Stimulated activated CD8-positive, alpha-beta memory T cell treated with anti-CD3 and anti-CD28 coated beads, Interleukin-4, amount 100 ng/mL, for 24 hours (primary cell): Measurements from ENCODE around the gene PLXNB3.

Experiments
- DNase-seq: peaks from one replicate; pipeline ENCODE4 v3.0.0-alpha.2; 2020; ENCODE audit warnings: low read depth

The PLXNB3 gene

GRCh38 chrX:153791104-153791852, 27.2 kb downstream of the PLXNB3 start:
- DNase-seq: no peak

GRCh38 chrX:153792368-153792767, 28.3 kb downstream of the PLXNB3 start:
- DNase-seq: no peak

DNA sequence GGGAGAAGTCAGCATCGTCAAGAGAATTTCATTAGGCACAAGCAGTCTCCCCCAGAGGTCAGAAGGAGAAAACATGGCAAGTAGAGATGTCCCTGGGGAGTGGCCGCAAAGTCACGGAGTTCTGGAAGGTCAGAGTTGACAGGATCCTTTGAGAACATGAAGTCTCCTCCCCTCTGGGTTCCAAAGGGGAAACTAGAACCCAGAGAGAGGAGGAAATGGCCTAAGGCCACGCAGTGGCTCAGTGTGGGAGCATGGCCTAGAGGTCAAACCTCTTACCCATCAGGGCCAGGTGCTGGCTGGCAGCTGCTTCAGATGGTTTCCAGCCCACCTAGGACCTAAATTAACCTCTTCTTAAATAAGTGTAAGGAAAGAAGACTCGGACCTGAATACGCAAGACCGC, 29.2 kb downstream of the PLXNB3 start:
- no peak for DNase-seq

GRCh38 chrX:153794018-153794896, 30.2 kb downstream of the PLXNB3 start, which contains the start of the genes IDH3G and SSR4:
Gene IDH3G, minus strand, starts transcription at chrX:153794375. Its CDS starts 49 bp downstream, at chrX:153794326.
Gene SSR4, plus strand, starts transcription at chrX:153794668. Its CDS starts 20 bp downstream, at chrX:153794688.
- DNase-seq: peak; percentile 85

- DNase-seq: no peak
Observed at GRCh38 chrX:153794897-153795816, 31.1 kb downstream of the PLXNB3 start.

- no peak for DNase-seq
Observed at GRCh38 chrX:153797415-153798015, 33.5 kb downstream of the PLXNB3 start.

DNA sequence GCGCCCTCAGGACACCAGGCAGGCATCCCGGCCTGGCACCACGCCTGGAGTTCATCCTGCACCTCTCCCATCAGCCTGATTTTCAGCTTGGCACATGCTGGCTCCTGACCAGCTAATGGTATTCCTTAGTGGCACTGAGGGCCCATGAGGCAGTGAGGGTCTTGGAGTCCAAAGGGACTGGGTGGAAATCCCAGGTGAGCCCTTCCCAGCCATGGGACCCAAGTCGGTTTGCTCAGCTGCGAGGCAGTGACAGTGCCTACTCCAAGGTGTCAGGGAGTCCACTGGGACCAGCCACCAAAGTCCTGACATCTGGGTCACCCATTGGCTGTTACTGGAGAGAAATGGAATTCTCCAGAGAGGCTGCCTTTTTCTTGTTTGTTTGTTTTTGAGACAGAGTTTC, 35.3 kb downstream of the PLXNB3 start:
- no peak for DNase-seq

GRCh38 chrX:153800177-153800722, 36.2 kb downstream of the PLXNB3 start:
- no peak for DNase-seq

DNA sequence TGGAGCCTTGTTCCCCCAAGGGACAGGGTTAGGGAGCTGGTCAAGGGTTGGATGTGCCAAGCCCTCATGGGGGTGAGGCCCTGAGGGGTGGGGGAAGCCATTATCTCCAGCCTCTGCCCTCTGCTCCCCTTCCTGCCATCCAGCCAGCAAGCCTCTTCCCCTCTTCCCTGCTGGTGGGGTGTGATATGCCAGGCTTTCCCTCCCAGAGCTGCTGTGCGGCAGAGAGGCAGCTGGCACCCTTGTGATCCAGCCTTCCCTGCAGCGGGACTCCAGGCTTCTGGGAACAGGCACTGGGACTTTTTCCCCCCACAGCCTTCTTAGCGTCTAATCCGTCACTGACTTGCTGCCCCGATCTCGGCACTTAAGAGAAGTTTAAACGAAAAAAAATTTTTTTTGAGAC, 36.7 kb downstream of the PLXNB3 start:
- DNase-seq: no peak

DNA sequence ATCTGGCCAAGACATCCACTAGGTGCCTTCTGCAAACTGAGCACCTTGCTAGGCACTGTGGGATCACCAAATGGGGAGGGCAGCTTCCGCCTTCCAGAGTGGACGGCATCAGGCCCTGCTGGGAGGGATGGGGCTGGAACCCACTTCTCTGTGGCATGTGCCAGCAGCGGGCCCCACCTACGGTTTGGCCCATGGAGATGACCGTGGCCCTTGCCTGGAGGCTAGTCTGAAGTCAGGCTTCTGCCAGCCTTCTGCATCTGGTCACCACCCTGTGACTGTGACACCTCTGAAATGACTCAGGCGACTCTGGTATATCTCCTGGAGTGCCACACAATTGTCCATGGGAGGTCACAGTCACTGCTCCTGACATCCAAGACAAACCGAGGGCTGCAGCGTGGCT, 37.6 kb downstream of the PLXNB3 start:
- no peak for DNase-seq

GRCh38 chrX:153802513-153803045, 38.5 kb downstream of the PLXNB3 start:
- no peak for DNase-seq

DNA sequence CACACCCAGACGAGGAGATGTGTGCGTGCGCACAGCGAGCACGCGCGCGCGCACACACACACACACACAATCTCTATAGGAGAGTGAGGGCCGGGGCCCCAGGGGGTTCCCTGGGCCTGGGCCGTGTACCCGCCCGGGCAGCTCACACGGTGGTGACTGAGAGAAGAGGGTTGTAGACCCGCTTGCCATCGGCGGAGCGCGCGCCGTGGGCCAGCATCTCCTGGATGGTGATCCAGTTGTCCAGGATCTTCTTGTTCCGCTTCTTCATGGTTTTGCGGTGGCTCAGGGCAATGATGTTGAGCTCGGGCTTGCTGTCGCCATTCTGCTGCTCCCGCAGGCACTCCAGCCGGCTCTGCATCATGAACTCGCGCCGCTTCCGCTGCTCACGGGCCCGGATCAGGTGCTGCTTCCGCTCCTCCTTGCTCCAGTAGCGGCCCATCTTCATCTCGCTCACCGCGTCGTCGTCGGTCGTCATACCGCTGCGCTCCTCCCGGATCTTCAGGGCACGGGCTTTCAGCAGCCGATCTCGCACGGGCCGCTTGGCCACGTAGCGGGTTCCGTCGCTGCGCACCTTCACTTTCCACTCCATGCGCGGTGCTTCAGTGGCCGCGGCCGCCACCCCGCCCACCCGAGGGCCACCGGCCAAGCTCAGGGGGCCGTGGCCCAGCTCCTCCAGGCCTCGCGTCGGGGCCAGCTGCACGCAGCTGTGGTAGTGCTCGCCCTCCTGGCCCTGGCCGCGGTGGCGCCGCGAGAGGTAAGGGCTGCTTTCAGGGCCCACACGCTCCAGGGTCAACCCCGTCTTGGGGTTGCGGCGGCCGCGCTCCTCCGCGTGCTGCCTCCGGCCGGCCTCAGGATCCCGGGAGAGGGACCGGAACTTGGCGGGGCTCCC, 39.4 kb downstream of the PLXNB3 start:
- DNase-seq: no peak

DNA sequence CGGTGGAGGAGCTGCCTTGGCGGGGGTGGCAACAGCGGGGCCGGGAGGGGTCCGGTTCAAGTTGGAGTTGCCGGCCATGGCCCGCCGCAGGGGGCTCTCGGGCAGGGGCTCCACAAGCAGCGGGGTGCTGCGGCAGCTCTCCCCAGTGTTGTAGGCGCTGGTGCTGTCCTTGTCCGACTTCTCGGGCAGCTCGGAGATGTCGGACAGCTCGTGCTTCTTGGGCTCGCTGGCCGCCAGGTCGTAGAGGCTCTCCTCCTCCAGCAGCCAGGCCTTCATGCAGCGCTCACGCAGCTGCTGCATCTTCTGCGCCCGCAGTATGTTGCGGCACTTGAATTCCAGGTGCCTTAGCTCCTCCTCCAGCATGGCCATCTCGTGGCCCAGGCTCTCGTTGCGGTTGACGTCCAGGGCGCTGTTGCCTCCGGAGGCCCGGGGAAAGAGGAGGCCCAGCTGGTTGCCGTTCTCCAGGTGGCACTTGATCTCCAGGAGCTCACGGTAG, 40.1 kb downstream of the PLXNB3 start:
- DNase-seq: no peak

- DNase-seq: no peak
Observed at GRCh38 chrX:153804621-153805020, 40.6 kb downstream of the PLXNB3 start.

DNA sequence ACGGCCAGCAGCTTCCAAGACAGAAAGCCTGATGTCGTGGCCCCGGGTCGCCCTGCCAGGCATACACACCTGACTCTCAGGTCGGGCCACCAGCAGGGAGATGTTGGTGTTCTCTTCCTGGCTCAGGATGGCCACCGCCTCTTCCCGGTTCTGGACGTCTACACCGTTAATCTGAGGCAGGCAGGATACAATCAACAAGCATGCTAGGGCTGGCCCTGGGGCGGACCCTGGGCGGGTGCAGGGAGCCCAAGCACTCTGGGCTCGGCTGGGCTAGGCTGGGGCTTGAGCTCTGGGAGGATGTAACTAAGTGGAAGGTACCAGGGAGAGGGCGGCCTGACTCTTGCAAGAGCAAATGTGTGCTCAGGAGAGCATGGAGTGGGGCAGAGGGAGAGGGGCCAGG, 41.4 kb downstream of the PLXNB3 start:
- DNase-seq: no peak

- no peak for DNase-seq
Observed at GRCh38 chrX:153806999-153807575, 43.0 kb downstream of the PLXNB3 start.

GRCh38 chrX:153807976-153808375, 43.9 kb downstream of the PLXNB3 start:
- no peak for DNase-seq

- DNase-seq: no peak
Observed at GRCh38 chrX:153812220-153812619, 48.2 kb downstream of the PLXNB3 start.

- DNase-seq: no peak
Observed at GRCh38 chrX:153813161-153813560, 49.1 kb downstream of the PLXNB3 start.
